ENCODE measurements around the gene GLRX5.
A peak's percentile ranks its signal among the peaks of the same experiment; 100 is the strongest.

The GLRX5 gene

GRCh38 chr14:95537298-95538089 is 2.6 kb downstream of the GLRX5 start:
- no peak for DNase-seq

- no peak for DNase-seq
Measured at GRCh38 chr14:95538801-95539509, 4.1 kb downstream of the GLRX5 start.

- no peak for DNase-seq
Measured at GRCh38 chr14:95540236-95540855, 5.5 kb downstream of the GLRX5 start.

GRCh38 chr14:95541346-95541745 is 6.5 kb downstream of the GLRX5 start:
- DNase-seq: no peak

- DNase-seq: no peak
Measured at GRCh38 chr14:95541932-95542930, 7.4 kb downstream of the GLRX5 start.

GRCh38 chr14:95543021-95543420 is 8.2 kb downstream of the GLRX5 start:
- no peak for DNase-seq

- DNase-seq: no peak
Measured at GRCh38 chr14:95544588-95544987, 9.7 kb downstream of the GLRX5 start.

GRCh38 chr14:95545515-95546168 is 10.8 kb downstream of the GLRX5 start:
- DNase-seq: peak; percentile 63

GRCh38 chr14:95547272-95547625 is 12.4 kb downstream of the GLRX5 start:
- DNase-seq: no peak

GRCh38 chr14:95547626-95548327 is 12.9 kb downstream of the GLRX5 start:
- DNase-seq: no peak

GRCh38 chr14:95548328-95548929 is 13.6 kb downstream of the GLRX5 start:
- DNase-seq: no peak

- no peak for DNase-seq
Measured at GRCh38 chr14:95549656-95550585, 15.1 kb downstream of the GLRX5 start.

- DNase-seq: no peak
Measured at GRCh38 chr14:95551435-95551834, 16.6 kb downstream of the GLRX5 start.

GRCh38 chr14:95553141-95553540 is 18.3 kb downstream of the GLRX5 start:
- DNase-seq: no peak

GRCh38 chr14:95555053-95555452 is 20.2 kb downstream of the GLRX5 start:
- DNase-seq: no peak

- no peak for DNase-seq
Measured at GRCh38 chr14:95557291-95557690, 22.4 kb downstream of the GLRX5 start.

- DNase-seq: no peak
Measured at GRCh38 chr14:95557832-95558231, 23.0 kb downstream of the GLRX5 start.

- no peak for DNase-seq
Measured at GRCh38 chr14:95559203-95559602, 24.4 kb downstream of the GLRX5 start.

GRCh38 chr14:95561001-95561412 is 26.2 kb downstream of the GLRX5 start:
- DNase-seq: peak; percentile 79

Measured in suppressor macrophage treated with lipopolysaccharide for 4 hours (primary cell).